ENCODE measurements around the gene NFIB. TPM values are rescaled to one million over a fixed set of nuclear protein-coding genes. Genes with fewer than 3 reads are reported as not detected.

The NFIB gene
- total RNA-seq, 4 donors from 2014 or later = 24.0 to 40.9 (median 30.6) TPM

DNA sequence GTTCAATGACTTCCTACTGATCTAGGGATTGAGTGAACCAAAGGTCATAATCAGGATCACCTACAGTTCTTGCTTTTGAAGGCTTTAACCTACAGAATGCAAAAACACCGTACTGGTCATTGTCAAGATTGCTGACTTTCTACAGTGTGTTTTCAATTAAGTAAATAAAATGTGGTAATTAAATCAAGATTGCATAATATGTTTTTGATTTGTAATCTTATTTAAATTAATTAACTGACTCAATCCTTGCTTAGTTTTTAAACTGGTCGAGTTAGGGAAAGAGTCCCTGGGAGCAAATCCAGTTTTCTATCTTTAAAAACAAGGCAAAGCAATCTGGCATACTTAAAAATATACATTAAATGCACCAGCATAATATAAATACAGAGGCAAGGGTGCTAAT lies 125.9 kb downstream of the NFIB start:
- no peaks in the 10 kb centered on the region for H3K27me3 ChIP-seq
- no peak overlapping the region for H3K27ac ChIP-seq
- intact Hi-C loops (cut with DNase I; ENCODE audit: low total_unique reads) (no loop called here), in situ Hi-C loops (cut with MboI; ENCODE audit: low sequenced_read_pairs in 4 of 4) (no loop called here)
- no peaks in the 10 kb centered on the region for H3K9me3 ChIP-seq
- no peaks in the 10 kb centered on the region for H3K36me3 ChIP-seq
- ATAC-seq = no peak
- H3K4me3 ChIP-seq = no peak overlapping the region
- TF ChIP-seq POLR2A (IDR thresholded peaks at IDR 0.05) = no peak
- no peak for DNase-seq
- peaks cover 43 to 55% of the 10 kb centered on the region in 2 donors for H3K4me1 ChIP-seq

DNA sequence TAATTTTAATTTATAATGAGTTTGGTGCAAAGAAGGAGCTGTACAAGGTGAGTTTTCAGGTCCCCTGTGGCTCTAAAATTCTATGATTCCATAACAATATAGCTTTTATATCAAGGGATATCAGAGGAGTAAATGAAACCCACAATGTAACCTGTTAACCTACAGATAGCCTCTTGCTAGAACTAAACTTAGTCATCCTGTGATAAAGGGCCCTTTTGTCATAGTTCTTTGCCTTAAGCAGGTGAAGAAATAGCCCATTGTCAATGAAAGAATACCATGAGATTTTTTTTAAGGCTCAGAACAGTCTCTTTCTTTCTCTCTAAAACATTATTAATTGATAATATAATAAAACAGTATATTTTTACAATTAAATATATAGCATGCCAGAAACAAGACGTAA lies 127.8 kb downstream of the NFIB start:
- H3K27me3 ChIP-seq = no peaks in the 10 kb centered on the region
- no peak overlapping the region for H3K4me3 ChIP-seq
- no peak for ATAC-seq
- no peaks in the 10 kb centered on the region for H3K9me3 ChIP-seq
- H3K36me3 ChIP-seq = no peaks in the 10 kb centered on the region
- H3K27ac ChIP-seq = no peak overlapping the region
- peaks cover 45 to 55% of the 10 kb centered on the region in 2 donors for H3K4me1 ChIP-seq
- intact Hi-C loops (cut with DNase I; ENCODE audit: low total_unique reads) (no loop called here), in situ Hi-C loops (cut with MboI; ENCODE audit: low sequenced_read_pairs in 4 of 4) (no loop called here)
- no peak for TF ChIP-seq POLR2A (IDR thresholded peaks at IDR 0.05)
- TF ChIP-seq, protein P1, sequence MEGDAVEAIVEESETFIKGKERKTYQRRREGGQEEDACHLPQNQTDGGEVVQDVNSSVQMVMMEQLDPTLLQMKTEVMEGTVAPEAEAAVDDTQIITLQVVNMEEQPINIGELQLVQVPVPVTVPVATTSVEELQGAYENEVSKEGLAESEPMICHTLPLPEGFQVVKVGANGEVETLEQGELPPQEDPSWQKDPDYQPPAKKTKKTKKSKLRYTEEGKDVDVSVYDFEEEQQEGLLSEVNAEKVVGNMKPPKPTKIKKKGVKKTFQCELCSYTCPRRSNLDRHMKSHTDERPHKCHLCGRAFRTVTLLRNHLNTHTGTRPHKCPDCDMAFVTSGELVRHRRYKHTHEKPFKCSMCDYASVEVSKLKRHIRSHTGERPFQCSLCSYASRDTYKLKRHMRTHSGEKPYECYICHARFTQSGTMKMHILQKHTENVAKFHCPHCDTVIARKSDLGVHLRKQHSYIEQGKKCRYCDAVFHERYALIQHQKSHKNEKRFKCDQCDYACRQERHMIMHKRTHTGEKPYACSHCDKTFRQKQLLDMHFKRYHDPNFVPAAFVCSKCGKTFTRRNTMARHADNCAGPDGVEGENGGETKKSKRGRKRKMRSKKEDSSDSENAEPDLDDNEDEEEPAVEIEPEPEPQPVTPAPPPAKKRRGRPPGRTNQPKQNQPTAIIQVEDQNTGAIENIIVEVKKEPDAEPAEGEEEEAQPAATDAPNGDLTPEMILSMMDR (IDR thresholded peaks at IDR 0.05 in 4 of 5, conservative IDR thresholded peaks at IDR 0.05 in 1 of 5) = no peak
- DNase-seq = no peak

DNA sequence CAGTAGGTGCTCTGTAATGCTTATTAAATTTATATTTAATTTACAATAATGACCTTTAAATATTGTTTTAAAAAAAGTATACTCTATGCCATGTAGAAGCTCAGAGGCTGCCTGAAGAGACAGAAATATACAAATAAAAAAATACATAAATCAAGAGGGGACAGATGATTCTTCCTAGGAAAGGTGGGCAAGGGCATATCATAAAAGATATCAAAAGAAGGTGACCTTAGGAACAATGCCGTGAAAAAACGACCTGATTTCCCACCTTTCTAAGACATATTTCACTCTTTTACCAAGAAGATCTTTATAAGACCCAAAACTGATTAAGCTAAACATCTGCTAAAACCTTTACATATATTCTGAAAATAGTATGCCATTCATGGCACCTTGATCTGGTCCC lies 128.9 kb downstream of the NFIB start:
- no peak for ATAC-seq
- intact Hi-C loops (cut with DNase I; ENCODE audit: low total_unique reads) (no loop called here), in situ Hi-C loops (cut with MboI; ENCODE audit: low sequenced_read_pairs in 4 of 4) (no loop called here)
- H3K4me3 ChIP-seq = no peak overlapping the region
- no peaks in the 10 kb centered on the region for H3K27me3 ChIP-seq
- H3K4me1 ChIP-seq = peaks cover 46 to 56% of the 10 kb centered on the region in 2 donors
- TF ChIP-seq, protein P1 (IDR thresholded peaks at IDR 0.05 in 4 of 5, conservative IDR thresholded peaks at IDR 0.05 in 1 of 5) = no peak
- TF ChIP-seq POLR2A (IDR thresholded peaks at IDR 0.05) = no peak
- DNase-seq = no peak
- H3K27ac ChIP-seq = no peak overlapping the region
- H3K9me3 ChIP-seq = no peaks in the 10 kb centered on the region
- H3K36me3 ChIP-seq = no peaks in the 10 kb centered on the region

DNA sequence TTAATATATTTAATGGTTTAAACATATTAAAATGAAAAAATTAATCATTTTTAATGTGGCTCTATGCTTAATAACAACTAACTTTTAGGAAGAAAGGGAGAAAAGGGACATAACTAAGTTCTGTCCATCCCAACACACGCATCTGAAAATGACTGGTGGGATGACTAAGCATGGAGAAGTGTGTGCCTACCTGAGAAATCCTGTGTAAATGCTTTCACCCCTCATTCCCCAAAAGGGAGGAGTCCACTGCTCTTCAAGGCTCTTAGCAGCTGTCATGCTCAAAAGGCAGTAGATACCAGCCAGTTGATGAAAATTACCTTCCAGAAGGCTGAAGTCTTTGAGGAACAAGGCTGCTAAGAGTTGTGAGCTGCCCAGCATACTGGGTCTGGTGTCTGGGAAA lies 130.9 kb downstream of the NFIB start:
- DNase-seq = no peak
- peaks cover 32 to 47% of the 10 kb centered on the region in 2 donors for H3K4me1 ChIP-seq
- no peaks in the 10 kb centered on the region for H3K27me3 ChIP-seq
- in situ Hi-C loops (cut with MboI; ENCODE audit: low sequenced_read_pairs in 4 of 4) (no loop called here), intact Hi-C loops (cut with DNase I; ENCODE audit: low total_unique reads) (no loop called here)
- no peaks in the 10 kb centered on the region for H3K36me3 ChIP-seq
- no peak for ATAC-seq
- TF ChIP-seq, protein P1 (IDR thresholded peaks at IDR 0.05 in 4 of 5, conservative IDR thresholded peaks at IDR 0.05 in 1 of 5) = no peak
- no peak for TF ChIP-seq POLR2A (IDR thresholded peaks at IDR 0.05)
- H3K9me3 ChIP-seq = no peaks in the 10 kb centered on the region
- no peak overlapping the region for H3K27ac ChIP-seq
- no peak overlapping the region for H3K4me3 ChIP-seq

DNA sequence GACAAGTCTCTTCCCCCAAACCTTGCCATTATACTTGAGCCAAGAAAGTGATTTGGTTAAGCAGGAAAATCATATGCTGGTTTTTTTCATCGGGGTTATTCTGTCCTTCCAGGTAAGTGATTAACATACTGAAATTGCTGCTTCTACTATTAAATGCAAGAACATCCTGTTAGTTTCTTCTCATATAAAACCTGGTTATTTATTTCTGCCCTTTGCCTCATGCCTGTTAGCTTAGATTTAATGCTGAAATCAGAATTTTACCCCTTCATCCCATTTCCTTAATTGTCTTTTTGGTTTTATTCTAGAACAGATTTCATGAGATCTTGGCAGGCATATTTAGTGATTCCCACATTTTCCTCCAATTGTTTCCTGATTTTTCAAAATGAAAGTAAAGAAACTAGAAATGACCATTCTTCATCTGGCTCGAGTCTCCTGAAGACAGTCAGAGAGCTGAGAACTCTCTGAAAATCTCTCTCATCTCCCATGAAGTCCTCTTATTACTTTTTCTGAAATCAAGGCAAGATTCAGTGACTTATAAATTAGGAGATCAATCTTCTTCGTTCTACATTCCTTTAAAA lies 132.9 kb downstream of the NFIB start:
- peak overlapping the region; percentile 48 to 72 (median 63) for H3K27ac ChIP-seq
- in situ Hi-C loops (cut with MboI; ENCODE audit: low sequenced_read_pairs in 4 of 4) = no loop called here
- no peaks in the 10 kb centered on the region for H3K36me3 ChIP-seq
- H3K4me1 ChIP-seq = peaks cover 21 to 33% of the 10 kb centered on the region in 2 donors
- DNase-seq (no peak), ATAC-seq (no peak)
- TF ChIP-seq POLR2A (IDR thresholded peaks at IDR 0.05) = no peak
- TF ChIP-seq, protein P1 (IDR thresholded peaks at IDR 0.05 in 4 of 5, conservative IDR thresholded peaks at IDR 0.05 in 1 of 5) = no peak
- H3K9me3 ChIP-seq = no peaks in the 10 kb centered on the region
- H3K27me3 ChIP-seq = no peaks in the 10 kb centered on the region
- H3K4me3 ChIP-seq = peak overlapping the region; percentile 18 to 35 (median 22)
- intact Hi-C loops (cut with DNase I; ENCODE audit: low total_unique reads) = no loop called here
